Gastroesophageal sphincter (tissue), 4 donors: Measurements from ENCODE around the gene C19orf38. TPM values are rescaled to one million over a fixed set of nuclear protein-coding genes. Genes with fewer than 3 reads are reported as not detected.

Experiments
- ATAC-seq: fragments of 150-250 bp; one replicate; pipeline ENCODE4 v1.9.1; 2016; ENCODE audit warnings: mild to moderate bottlenecking, moderate library complexity
- H3K27ac ChIP-seq, 4 donors: fragments of 200-600 bp; sonication (generic) in 3 of 4; 1 replicate in 3 of 4; 2 replicates in 1 of 4; pipeline ENCODE4 v1.5.1; 2016 to 2019
- H3K27me3 ChIP-seq: fragments of 200-600 bp; sonication (generic); one replicate; pipeline ENCODE4 v1.5.1; 2019
- H3K36me3 ChIP-seq, 2 donors: fragments of 200-600 bp; sonication (generic); one replicate each; pipeline ENCODE4 v1.5.1; 2019; ENCODE audit warnings: control low read depth in 1 of 2
- H3K4me1 ChIP-seq, 3 donors: fragments of 200-600 bp; sonication (generic); 1 replicate in 2 of 3; 2 replicates in 1 of 3; pipeline ENCODE4 v1.5.1; 2016 to 2019; ENCODE audit warnings: control low read depth in 2 of 3
- H3K4me3 ChIP-seq, 2 donors: fragments of 200-600 bp; sonication (generic); one replicate each; pipeline ENCODE4 v1.5.1; 2019; ENCODE audit warnings: mild to moderate bottlenecking in 1 of 2, moderate library complexity in 1 of 2
- H3K9me3 ChIP-seq, 3 donors: fragments of 200-600 bp; sonication (generic); one replicate each; pipeline ENCODE4 v1.5.1; 2017 to 2019; ENCODE audit warnings: control low read depth in 2 of 3
- CTCF ChIP-seq, 4 experiments: fragments of 200-600 bp in 2 of 4; fragments of 450-650 bp in 2 of 4; sonication (generic) in 1 of 4; IDR thresholded peaks; one replicate each; pipeline ENCODE4 v1.5.1; 2017 to 2019; ENCODE audit warnings: antibody characterized with exemption in 4 of 4, mild to moderate bottlenecking in 2 of 4, moderate library complexity in 2 of 4
- EP300 ChIP-seq: sonication (generic); formaldehyde crosslinking; IDR thresholded peaks from one replicate; pipeline ENCODE4 v1.6.1; 2017; ENCODE audit warnings: antibody characterized with exemption, mild to moderate bottlenecking
- POLR2A ChIP-seq, 2 donors: fragments of 450-650 bp; IDR thresholded peaks; one replicate each; pipeline ENCODE4 v1.6.1; 2017; ENCODE audit warnings: antibody characterized with exemption in 2 of 2, mild to moderate bottlenecking in 2 of 2, moderate library complexity in 1 of 2
- POLR2AphosphoS5 ChIP-seq: sonication (generic); formaldehyde crosslinking; IDR thresholded peaks from one replicate; pipeline ENCODE4 v1.6.1; 2017; ENCODE audit warnings: antibody characterized with exemption
- WGBS, 2 donors: methylation state at CpG; one replicate each; pipeline ENCODE4 v1.1.5; 2018; ENCODE audit warnings: low coverage in 1 of 2; 5-methylcytosine and 5-hydroxymethylcytosine counted together
- total RNA-seq, 4 donors: library from RNA; depleted of rRNA; stranded (reverse); fragments of >200 nt; gene quantifications; one replicate each; pipeline ENCODE4 v1.1.0, GENCODE V29; 2016

The C19orf38 gene
- total RNA-seq, 4 donors from 2014 or later = 0.89 to 3.1 (median 2.1) TPM; not detected in 1

DNA sequence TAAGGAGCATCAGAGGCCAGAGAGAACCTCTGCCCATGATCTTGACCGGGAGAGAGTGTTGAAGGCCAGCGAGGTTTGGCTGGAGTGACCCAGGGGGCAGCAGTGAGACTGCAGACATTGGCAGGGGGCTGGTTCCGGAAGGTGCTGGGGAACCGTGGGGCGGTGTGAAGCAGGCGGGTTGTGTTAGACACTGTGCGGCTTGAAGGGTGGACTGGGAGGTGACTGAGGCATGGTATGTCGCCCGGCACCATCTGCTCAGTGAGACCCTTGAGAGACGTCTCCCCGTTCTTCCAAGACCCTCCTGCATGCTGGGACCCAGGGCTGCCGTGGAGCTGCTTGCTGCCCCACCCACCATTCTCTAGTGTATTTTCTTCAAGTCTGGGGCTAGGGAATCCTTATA lies 47.7 kb downstream of the C19orf38 start:
- H3K9me3 ChIP-seq = no peaks in the 10 kb centered on the region
- no peaks in the 10 kb centered on the region for H3K27me3 ChIP-seq
- no peak overlapping the region for H3K4me3 ChIP-seq
- 82 to 91% methylated on average over 4 to 10 of the region's 12 CpGs for WGBS, 2 donors
- H3K27ac ChIP-seq = no peak overlapping the region
- TF ChIP-seq POLR2AphosphoS5 (no peak), POLR2A (IDR thresholded peaks at IDR 0.05) (no peak), CTCF (IDR thresholded peaks at IDR 0.05) (no peak), EP300 (no peak)
- H3K36me3 ChIP-seq = no peaks in the 10 kb centered on the region
- no peak for ATAC-seq
- H3K4me1 ChIP-seq = peaks cover 0 to 83% (median 20%) of the 10 kb centered on the region in 3 donors

DNA sequence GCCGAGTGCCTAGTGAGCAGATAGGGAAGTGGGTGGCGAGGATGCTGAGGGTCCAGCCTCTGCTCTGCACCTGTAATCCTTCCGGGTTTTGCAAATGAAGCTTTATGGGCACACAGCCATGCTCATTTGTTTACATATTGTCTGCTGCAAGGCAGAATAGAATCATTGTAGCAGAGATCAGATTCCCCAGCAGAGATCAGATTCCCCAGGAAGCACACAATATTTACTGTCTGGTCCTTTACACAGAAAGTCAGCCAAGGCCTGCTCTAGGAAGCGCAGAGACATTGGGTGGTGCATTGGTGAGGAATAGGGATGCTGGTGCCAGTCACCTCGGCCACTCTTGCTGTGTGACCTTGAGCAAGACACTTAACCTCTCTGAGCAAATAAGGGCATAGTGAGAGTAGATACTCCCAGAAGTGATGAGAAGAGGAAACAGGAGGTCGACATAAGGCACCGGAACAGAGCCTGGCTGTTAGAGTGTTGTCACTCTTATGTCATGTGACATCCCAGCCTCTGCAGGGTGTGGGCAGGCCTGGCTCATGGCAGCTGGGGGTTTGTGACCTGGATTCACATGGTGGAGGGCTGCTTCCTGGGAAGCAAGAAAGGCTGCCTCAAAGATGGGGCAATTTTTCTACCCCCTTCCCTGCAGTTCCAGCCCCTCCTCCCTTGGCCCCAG lies 48.8 kb downstream of the C19orf38 start:
- 43 to 59% methylated on average over 3 to 4 of the region's 7 CpGs for WGBS, 2 donors
- no peak for ATAC-seq
- H3K27ac ChIP-seq = no peak overlapping the region
- no peaks in the 10 kb centered on the region for H3K36me3 ChIP-seq
- H3K4me1 ChIP-seq = peaks cover 0 to 83% (median 16%) of the 10 kb centered on the region in 3 donors
- TF ChIP-seq CTCF (IDR thresholded peaks at IDR 0.05) (no peak), POLR2A (IDR thresholded peaks at IDR 0.05) (no peak), POLR2AphosphoS5 (no peak), EP300 (no peak)
- no peaks in the 10 kb centered on the region for H3K27me3 ChIP-seq
- no peaks in the 10 kb centered on the region for H3K9me3 ChIP-seq
- H3K4me3 ChIP-seq = no peak overlapping the region

DNA sequence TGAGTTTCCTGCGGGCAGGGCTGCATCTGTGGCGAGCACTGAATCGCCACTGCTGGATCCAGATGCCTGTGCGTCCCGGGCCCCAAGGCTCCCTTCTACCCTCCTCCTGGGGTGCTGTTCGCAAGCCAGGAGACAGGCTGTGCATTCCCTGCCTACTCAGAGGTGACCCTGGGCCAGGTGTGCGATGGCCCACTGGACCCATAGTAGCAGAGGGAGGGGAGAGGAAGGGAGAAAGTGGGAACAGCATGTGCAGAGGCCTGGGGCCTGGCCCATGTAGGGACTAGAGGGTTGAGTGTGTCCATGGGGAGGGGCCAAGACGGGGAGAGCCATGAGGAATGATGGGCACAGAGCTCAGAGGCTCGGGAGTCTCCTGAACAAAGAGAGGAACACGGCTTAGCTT lies 50.4 kb downstream of the C19orf38 start:
- peaks cover 0 to 73% (median 16%) of the 10 kb centered on the region in 3 donors for H3K4me1 ChIP-seq
- no peaks in the 10 kb centered on the region for H3K9me3 ChIP-seq
- no peak overlapping the region for H3K4me3 ChIP-seq
- TF ChIP-seq POLR2AphosphoS5 = no peak
- ATAC-seq = no peak
- no peaks in the 10 kb centered on the region for H3K36me3 ChIP-seq
- peak overlapping the region in 2 of 4 donors; percentile 48 to 63 for H3K27ac ChIP-seq
- H3K27me3 ChIP-seq = no peaks in the 10 kb centered on the region
- 21 to 23% methylated on average over 3 of the region's 10 CpGs for WGBS, 2 donors

DNA sequence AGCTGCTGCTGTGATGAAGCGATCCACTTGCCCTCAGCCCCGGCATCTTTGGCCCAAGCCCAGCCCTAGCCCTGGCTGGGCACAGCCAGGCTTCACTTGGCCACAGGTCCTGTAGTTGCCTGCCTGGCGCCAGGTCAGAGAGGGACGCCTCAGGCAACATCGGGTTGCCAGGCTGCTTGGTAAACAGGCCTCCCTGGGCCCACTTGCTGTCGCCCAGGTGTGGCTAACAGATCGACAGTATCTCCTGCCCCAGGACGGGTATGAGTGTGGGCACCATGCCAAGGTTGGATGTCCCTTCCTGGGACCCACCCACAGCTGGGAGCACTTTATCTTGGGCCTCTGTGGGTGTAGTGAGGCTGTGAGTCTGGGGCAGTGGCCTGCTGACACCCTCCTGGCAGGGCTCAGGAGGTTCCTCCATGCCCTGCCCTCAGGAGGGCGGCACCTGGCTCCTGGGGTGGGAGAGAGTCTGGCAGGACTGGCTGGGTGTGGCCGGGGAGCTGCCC lies 51.0 kb downstream of the C19orf38 start:
- H3K27ac ChIP-seq = peak overlapping the region in 3 of 4 donors; percentile 29 to 63 (median 48)
- no peaks in the 10 kb centered on the region for H3K36me3 ChIP-seq
- ATAC-seq = peak; percentile 22
- TF ChIP-seq POLR2AphosphoS5 (no peak), POLR2A (IDR thresholded peaks at IDR 0.05) (no peak)
- H3K27me3 ChIP-seq = no peaks in the 10 kb centered on the region
- H3K9me3 ChIP-seq = no peaks in the 10 kb centered on the region
- no peak overlapping the region for H3K4me3 ChIP-seq
- 83% methylated on average over 1 of the region's 10 CpGs; no CpG with 5 or more reads in 1 of the 2 donors for WGBS, 2 donors
- H3K4me1 ChIP-seq = peaks cover 0 to 68% (median 16%) of the 10 kb centered on the region in 3 donors

DNA sequence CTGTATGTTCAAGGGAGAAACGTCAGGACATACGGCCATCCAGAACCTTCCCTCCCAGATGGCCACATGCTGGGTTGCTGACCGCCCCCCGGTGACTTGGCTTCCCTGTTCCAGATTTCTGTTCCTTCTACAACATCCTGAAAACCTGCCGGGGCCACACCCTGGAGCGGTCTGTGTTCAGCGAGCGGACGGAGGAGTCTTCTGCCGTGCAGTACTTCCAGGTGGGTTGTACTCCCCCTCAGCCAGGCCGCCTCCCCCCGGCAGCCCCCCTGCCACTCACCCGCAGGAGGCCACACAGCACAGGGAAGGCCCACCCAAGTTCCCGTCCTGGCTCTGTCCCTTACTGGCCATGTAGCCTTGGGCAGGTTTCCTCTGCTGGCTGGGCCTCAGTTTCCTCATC lies 59.7 kb downstream of the C19orf38 start:
- Histone ChIP-seq H3K4me3 (no peak overlapping the region), H3K27ac (no peak overlapping the region), H3K9me3 (no peaks in the 10 kb centered on the region), H3K4me1 (no peaks in the 10 kb centered on the region), H3K36me3 (peaks cover 0 to 70% of the 10 kb centered on the region in 2 donors), H3K27me3 (no peaks in the 10 kb centered on the region)
- WGBS, 2 donors = 74% methylated on average over 6 of the region's 14 CpGs; no CpG with 5 or more reads in 1 of the 2 donors
- no peak for ATAC-seq
- no peak for TF ChIP-seq EP300
- TF ChIP-seq CTCF (IDR thresholded peaks at IDR 0.05) = no peak
- TF ChIP-seq POLR2A (IDR thresholded peaks at IDR 0.05) = no peak
- no peak for TF ChIP-seq POLR2AphosphoS5

- Histone ChIP-seq H3K27me3 (no peaks in the 10 kb centered on the region), H3K36me3 (peaks cover 0 to 75% of the 10 kb centered on the region in 2 donors), H3K9me3 (no peaks in the 10 kb centered on the region), H3K4me3 (no peak overlapping the region), H3K4me1 (no peaks in the 10 kb centered on the region), H3K27ac (no peak overlapping the region)
- 90 to 100% methylated on average over 2 to 6 of the region's 17 CpGs for WGBS, 2 donors
- TF ChIP-seq EP300 = no peak
- ATAC-seq = no peak
These were observed 60.3 kb downstream of the C19orf38 start for GRCh38 chr19:10908380-10908960.
